ENCODE data around the gene EVL.
A peak's percentile ranks its signal among the peaks of the same experiment; 100 is the strongest.

DNA sequence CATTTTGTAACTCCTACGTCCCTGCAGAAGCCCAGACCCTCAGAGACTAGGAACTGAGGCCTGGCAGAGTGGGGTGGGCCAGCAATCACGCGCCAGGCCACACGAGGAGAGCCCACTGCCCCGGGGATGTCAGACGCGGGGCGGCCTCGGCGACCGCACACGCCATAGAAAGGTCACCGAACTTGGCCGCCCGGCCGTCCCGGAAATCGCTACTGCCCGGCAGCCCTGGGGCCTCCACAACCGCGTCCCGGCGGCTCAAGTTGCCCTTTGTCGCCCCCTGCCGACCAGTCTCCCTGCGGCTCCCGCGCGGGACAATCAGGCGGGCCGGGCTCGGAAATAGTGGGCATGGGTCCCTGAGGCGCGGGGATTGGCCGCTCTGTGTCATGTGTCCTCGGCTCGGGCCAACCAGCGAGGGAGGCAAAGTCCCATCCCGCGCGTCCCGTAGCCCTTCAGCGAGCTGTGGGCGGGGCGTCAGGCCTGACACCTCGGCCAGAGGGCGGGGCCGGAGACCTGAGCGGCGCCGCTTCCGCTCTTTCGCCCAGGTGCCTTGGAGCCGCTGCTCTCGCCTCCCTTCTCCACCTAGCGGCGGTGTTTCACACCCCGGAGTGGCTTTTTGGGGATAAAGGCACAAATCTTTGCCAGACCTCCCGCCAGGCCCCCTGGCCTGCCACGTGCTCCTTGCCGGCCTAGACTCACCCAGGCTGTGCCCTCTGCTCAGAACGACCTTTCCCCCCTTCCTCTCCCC lies 127.6 kb downstream of the EVL start:
- TF ChIP-seq POLR2AphosphoS5 (IDR thresholded peaks at IDR 0.05), result peak; percentile 95
- TF ChIP-seq, protein P1, sequence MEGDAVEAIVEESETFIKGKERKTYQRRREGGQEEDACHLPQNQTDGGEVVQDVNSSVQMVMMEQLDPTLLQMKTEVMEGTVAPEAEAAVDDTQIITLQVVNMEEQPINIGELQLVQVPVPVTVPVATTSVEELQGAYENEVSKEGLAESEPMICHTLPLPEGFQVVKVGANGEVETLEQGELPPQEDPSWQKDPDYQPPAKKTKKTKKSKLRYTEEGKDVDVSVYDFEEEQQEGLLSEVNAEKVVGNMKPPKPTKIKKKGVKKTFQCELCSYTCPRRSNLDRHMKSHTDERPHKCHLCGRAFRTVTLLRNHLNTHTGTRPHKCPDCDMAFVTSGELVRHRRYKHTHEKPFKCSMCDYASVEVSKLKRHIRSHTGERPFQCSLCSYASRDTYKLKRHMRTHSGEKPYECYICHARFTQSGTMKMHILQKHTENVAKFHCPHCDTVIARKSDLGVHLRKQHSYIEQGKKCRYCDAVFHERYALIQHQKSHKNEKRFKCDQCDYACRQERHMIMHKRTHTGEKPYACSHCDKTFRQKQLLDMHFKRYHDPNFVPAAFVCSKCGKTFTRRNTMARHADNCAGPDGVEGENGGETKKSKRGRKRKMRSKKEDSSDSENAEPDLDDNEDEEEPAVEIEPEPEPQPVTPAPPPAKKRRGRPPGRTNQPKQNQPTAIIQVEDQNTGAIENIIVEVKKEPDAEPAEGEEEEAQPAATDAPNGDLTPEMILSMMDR (IDR thresholded peaks at IDR 0.05), result peak; percentile 93 to 98 (median 98)

Measured in prostate gland (tissue), 2 donors.